Gastrocnemius medialis (tissue), 4 donors: Measurements from ENCODE around the gene SFXN1.
"Not testable (repeated sequence)": the region's sequence is repeated elsewhere in the genome, so short reads cannot be mapped to it uniquely, and the experiment has no call there.

Source experiments
- CTCF ChIP-seq, 5 experiments: fragments of 450-650 bp in 3 of 5; fragments of 200-600 bp in 2 of 5; sonication (generic) in 2 of 5; IDR thresholded peaks in 4 of 5; conservative IDR thresholded peaks in 1 of 5; 1 replicate in 4 of 5; 2 replicates in 1 of 5; pipeline ENCODE4 v1.5.1; 2016 to 2019; ENCODE audit warnings: antibody characterized with exemption in 5 of 5, mild to moderate bottlenecking in 3 of 5, moderate library complexity in 3 of 5
- POLR2A ChIP-seq, 2 donors: fragments of 450-650 bp; IDR thresholded peaks; one replicate each; pipeline ENCODE4 v1.6.1; 2017; ENCODE audit warnings: antibody characterized with exemption in 2 of 2, mild to moderate bottlenecking in 2 of 2, moderate library complexity in 2 of 2

GRCh38 chr5:175454338-175454737 lies 24.0 kb upstream of the SFXN1 start:
- not testable (repeated sequence) for TF ChIP-seq CTCF (IDR thresholded peaks at IDR 0.05 in 4 of 5, conservative IDR thresholded peaks at IDR 0.05 in 1 of 5); POLR2A (IDR thresholded peaks at IDR 0.05)
